ENCODE measurements around the gene VCAN. TPM values are rescaled to one million over a fixed set of nuclear protein-coding genes. Genes with fewer than 3 reads are reported as not detected.

The VCAN gene
- total and polyA plus RNA-seq, 2 of the 4 experiments (the other 2 are of a cell fraction) = 45.3 to 158 TPM

Other genes starting within 250 kb of the VCAN start
- under 0.01 and 0.56 TPM in 2 replicates for gene HAPLN1, start 249.1 kb downstream of the VCAN start, total RNA-seq (2012; rRNA removed)
- 0.06 and 0.07 TPM in 2 replicates for gene HAPLN1, start 249.1 kb downstream of the VCAN start, polyA plus RNA-seq (2012; rRNA removed)

Measured in IMR-90 (cell line).